Vagina (tissue), 2 donors: ENCODE data around the gene APOBEC3B.

Source experiments
- CTCF ChIP-seq, 3 experiments: fragments of 450-650 bp in 2 of 3; fragments of 200-600 bp in 1 of 3; sonication (generic) in 1 of 3; IDR thresholded peaks; one replicate each; pipeline ENCODE4 v1.5.1; 2017 to 2019; ENCODE audit warnings: antibody characterized with exemption in 3 of 3, mild to moderate bottlenecking in 2 of 3, moderate library complexity in 2 of 3
- POLR2A ChIP-seq, 2 donors: fragments of 450-650 bp; IDR thresholded peaks; one replicate each; pipeline ENCODE4 v1.6.1; 2017; ENCODE audit warnings: antibody characterized with exemption in 2 of 2, mild to moderate bottlenecking in 2 of 2, moderate library complexity in 2 of 2

- TF ChIP-seq CTCF (IDR thresholded peaks at IDR 0.05): no peak
- no peak for TF ChIP-seq POLR2A (IDR thresholded peaks at IDR 0.05)
Observed at GRCh38 chr22:39007177-39007576, 25.0 kb downstream of the APOBEC3B start.
